ENCODE measurements around the gene ABTB2.

Gene ABTB2

GRCh38 chr11:34162856-34163255 lies 195.0 kb downstream of the ABTB2 start:
- no peak for DNase-seq

- DNase-seq = no peak
Measured at GRCh38 chr11:34162493-34162820, 195.4 kb downstream of the ABTB2 start.

- no peak for DNase-seq
Measured at GRCh38 chr11:34161812-34162492, 195.9 kb downstream of the ABTB2 start.

GRCh38 chr11:34161361-34161760 lies 196.4 kb downstream of the ABTB2 start:
- no peak for DNase-seq

GRCh38 chr11:34160791-34161190 lies 197.0 kb downstream of the ABTB2 start:
- DNase-seq = no peak

GRCh38 chr11:34160049-34160721 lies 197.6 kb downstream of the ABTB2 start:
- no peak for DNase-seq

GRCh38 chr11:34158661-34159060 lies 199.1 kb downstream of the ABTB2 start:
- peak in 3 of 4 experiments; percentile 17 to 35 (median 31) for DNase-seq

GRCh38 chr11:34157163-34157562 lies 200.6 kb downstream of the ABTB2 start:
- DNase-seq = no peak

GRCh38 chr11:34155757-34156062 lies 202.1 kb downstream of the ABTB2 start:
- DNase-seq = no peak

GRCh38 chr11:34155057-34155756 lies 202.6 kb downstream of the ABTB2 start:
- no peak for DNase-seq

GRCh38 chr11:34154059-34154875 lies 203.5 kb downstream of the ABTB2 start:
- DNase-seq = peak; percentile 55 to 73 (median 64)

GRCh38 chr11:34151916-34152845 lies 205.6 kb downstream of the ABTB2 start:
- DNase-seq = no peak

- no peak for DNase-seq
Measured at GRCh38 chr11:34151166-34151565, 206.6 kb downstream of the ABTB2 start.

- no peak for DNase-seq
Measured at GRCh38 chr11:34150494-34151151, 207.2 kb downstream of the ABTB2 start.

GRCh38 chr11:34149786-34150185 lies 208.0 kb downstream of the ABTB2 start:
- DNase-seq = peak in 2 of 4 experiments; percentile 17 to 36

GRCh38 chr11:34149274-34149673 lies 208.5 kb downstream of the ABTB2 start:
- no peak for DNase-seq

GRCh38 chr11:34148504-34149165 lies 209.2 kb downstream of the ABTB2 start:
- peak in 3 of 4 experiments; percentile 28 to 40 (median 38) for DNase-seq

GRCh38 chr11:34147581-34147980 lies 210.2 kb downstream of the ABTB2 start:
- no peak for DNase-seq

GRCh38 chr11:34146866-34147265 lies 210.9 kb downstream of the ABTB2 start:
- no peak for DNase-seq

- DNase-seq = no peak
Measured at GRCh38 chr11:34146411-34146810, 211.4 kb downstream of the ABTB2 start.

- no peak for DNase-seq
Measured at GRCh38 chr11:34145847-34146381, 211.9 kb downstream of the ABTB2 start.
